Measurements from ENCODE around the gene OR4K13.

OR4K13 gene

GRCh38 chr14:20035938-20036337 lies at the start of gene OR4K13:
Gene OR4K13 (minus strand): TSS chr14:20036038. CDS start chr14:20034758, 1,280 bp downstream.
- no peak for DNase-seq

- DNase-seq, result no peak
Measured at GRCh38 chr14:20059745-20060144, 23.9 kb upstream of the OR4K13 start, which contains the start of gene OR4L1. Gene OR4L1 (plus strand): TSS chr14:20060045. CDS start chr14:20060045, 0 bp downstream.

GRCh38 chr14:20048202-20048601 lies 12.4 kb upstream of the OR4K13 start:
- DNase-seq, result no peak

- no peak for DNase-seq
Measured at GRCh38 chr14:20044243-20044642, 8.4 kb upstream of the OR4K13 start.

- DNase-seq, result no peak
Measured at GRCh38 chr14:20035449-20035848, 389 bp downstream of the OR4K13 start.

- no peak for DNase-seq
Measured at GRCh38 chr14:20031058-20031457, 4.8 kb downstream of the OR4K13 start.

- DNase-seq, result no peak
Measured at GRCh38 chr14:20019257-20019865, 16.5 kb downstream of the OR4K13 start, which contains the start of gene OR4K14. Gene OR4K14 (minus strand): TSS chr14:20019307. CDS start chr14:20015193, 4,114 bp downstream.

- DNase-seq, result no peak
Measured at GRCh38 chr14:20008156-20008555, 27.7 kb downstream of the OR4K13 start.

GRCh38 chr14:20002319-20002718 lies 33.5 kb downstream of the OR4K13 start:
- DNase-seq, result no peak

- DNase-seq, result no peak
Measured at GRCh38 chr14:20001863-20002262, 34.0 kb downstream of the OR4K13 start, which contains the start of gene OR4Q2. Gene OR4Q2 (plus strand): TSS chr14:20002163.

GRCh38 chr14:19993438-19993837 lies 42.4 kb downstream of the OR4K13 start:
- DNase-seq, result no peak

All from NCI-H82 (cell line).